Gastrocnemius medialis (tissue), 4 donors: Measurements from ENCODE around the gene INF2. TPM values are rescaled to one million over a fixed set of nuclear protein-coding genes. Genes with fewer than 3 reads are reported as not detected.

Source experiments
- ATAC-seq, 2 donors: fragments of 150-250 bp; one replicate each; pipeline ENCODE4 v1.9.1; 2016
- DNase-seq, 2 donors: peaks; one replicate each; pipeline ENCODE4 v3.0.0-alpha.2; 2019
- H3K27ac ChIP-seq, 4 donors: fragments of 200-600 bp; sonication (generic); 1 replicate in 1 of 4; 2 replicates in 3 of 4; pipeline ENCODE4 v1.5.1; 2016 to 2018; ENCODE audit warnings: mild to moderate bottlenecking in 2 of 4, moderate library complexity in 1 of 4
- H3K27me3 ChIP-seq, 3 donors: fragments of 200-600 bp; sonication (generic) in 2 of 3; 1 replicate in 1 of 3; 2 replicates in 2 of 3; pipeline versions ENCODE4 v1.5.1 to v1.6.0; 2016 to 2019; ENCODE audit warnings: mild to moderate bottlenecking in 1 of 3, moderate library complexity in 1 of 3
- H3K36me3 ChIP-seq, 2 donors: fragments of 200-600 bp; sonication (generic) in 1 of 2; one replicate each; pipeline ENCODE4 v1.5.1; 2017 to 2018
- H3K4me1 ChIP-seq, 2 donors: fragments of 200-600 bp; sonication (generic) in 1 of 2; one replicate each; pipeline ENCODE4 v1.5.1; 2016 to 2017; ENCODE audit warnings: mild to moderate bottlenecking in 2 of 2
- H3K4me3 ChIP-seq, 4 donors: fragments of 200-600 bp; sonication (generic) in 3 of 4; 1 replicate in 1 of 4; 2 replicates in 3 of 4; pipeline ENCODE4 v1.5.1; 2016 to 2019; ENCODE audit warnings: mild to moderate bottlenecking in 2 of 4
- H3K9me3 ChIP-seq, 3 donors: fragments of 200-600 bp; sonication (generic) in 2 of 3; 1 replicate in 1 of 3; 2 replicates in 2 of 3; pipeline ENCODE4 v1.5.1; 2016 to 2019
- CTCF ChIP-seq, 5 experiments: fragments of 450-650 bp in 3 of 5; fragments of 200-600 bp in 2 of 5; sonication (generic) in 2 of 5; IDR thresholded peaks in 4 of 5; conservative IDR thresholded peaks in 1 of 5; 1 replicate in 4 of 5; 2 replicates in 1 of 5; pipeline ENCODE4 v1.5.1; 2016 to 2019; ENCODE audit warnings: antibody characterized with exemption in 5 of 5, mild to moderate bottlenecking in 3 of 5, moderate library complexity in 3 of 5
- POLR2A ChIP-seq, 2 donors: fragments of 450-650 bp; IDR thresholded peaks; one replicate each; pipeline ENCODE4 v1.6.1; 2017; ENCODE audit warnings: antibody characterized with exemption in 2 of 2, mild to moderate bottlenecking in 2 of 2, moderate library complexity in 2 of 2
- in situ Hi-C, 4 donors: fragments of 200-750 bp; cut with MboI; loops; one replicate each; pipeline versions ENCODE4 v1.15.0 to v1.8.0; 2017; ENCODE audit warnings: low sequenced_read_pairs in 4 of 4
- intact Hi-C: fragments of 100-400 bp; cut with DNase I; formaldehyde crosslinking; loops from one replicate; pipeline ENCODE4 v1.15.1; 2023; ENCODE audit warnings: low total_unique reads
- total RNA-seq, 4 donors: library from RNA; depleted of rRNA; stranded (reverse); fragments of >200 nt; gene quantifications; one replicate each; pipeline versions ENCODE4 v1.1.0 to v1.2.3, GENCODE V29; 2016

Gene INF2
- total RNA-seq, 4 donors from 2014 or later = 11.6 to 34.6 (median 19.7) TPM

- in situ Hi-C loops (no loop called here), intact Hi-C loops (no loop called here)
- no peaks in the 10 kb centered on the region for H3K36me3 ChIP-seq
- no peaks in the 10 kb centered on the region for H3K27me3 ChIP-seq
- H3K9me3 ChIP-seq = no peaks in the 10 kb centered on the region
- ATAC-seq = no peak
- no peak for DNase-seq
- peaks cover 31 to 40% of the 10 kb centered on the region in 2 donors for H3K4me1 ChIP-seq
- H3K4me3 ChIP-seq = no peak overlapping the region
- no peak for TF ChIP-seq POLR2A (IDR thresholded peaks at IDR 0.05)
- no peak for TF ChIP-seq CTCF (IDR thresholded peaks at IDR 0.05 in 4 of 5, conservative IDR thresholded peaks at IDR 0.05 in 1 of 5)
- H3K27ac ChIP-seq = peak overlapping the region; percentile 72 to 84 (median 83)
These were observed 10.3 kb upstream of the INF2 start for GRCh38 chr14:104678901-104679705.

DNA sequence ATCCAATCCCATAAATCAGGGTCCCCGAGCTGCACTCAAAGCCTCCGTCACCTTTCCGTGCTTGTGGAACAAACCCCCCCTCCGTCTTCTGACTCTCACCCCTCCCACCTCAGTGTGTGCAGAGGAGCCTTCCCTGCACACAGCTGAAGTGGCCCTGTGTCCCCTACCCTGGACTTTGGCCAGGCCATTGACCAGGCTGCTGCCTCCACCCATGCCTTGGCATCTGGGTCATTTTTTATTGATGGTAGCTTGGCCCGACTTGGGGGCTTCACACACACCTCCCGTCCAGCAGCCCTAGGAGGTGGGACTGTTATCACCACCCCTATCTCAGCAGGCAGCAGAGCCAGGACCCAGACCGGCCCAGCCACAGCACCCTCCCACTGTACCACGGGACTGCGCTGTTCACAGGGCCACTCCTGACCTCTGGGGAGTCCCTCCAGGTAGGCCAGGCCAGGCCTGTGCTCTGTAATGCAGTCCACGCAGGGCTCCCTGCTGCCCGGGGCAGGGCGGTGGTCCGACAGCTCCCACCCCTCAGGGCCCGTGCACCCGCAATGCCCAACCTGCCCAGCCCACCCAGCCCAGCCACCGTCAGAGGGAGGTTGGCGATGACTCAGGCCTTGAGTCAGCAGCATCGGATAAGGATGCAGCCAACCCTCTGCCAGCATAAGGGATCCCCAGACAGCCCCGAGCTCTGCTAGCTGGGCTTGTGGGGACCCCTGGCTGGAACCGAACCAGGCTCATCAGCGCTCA lies 9.2 kb upstream of the INF2 start:
- intact Hi-C loops = no loop called here
- Histone ChIP-seq H3K4me3 (no peak overlapping the region), H3K36me3 (no peaks in the 10 kb centered on the region), H3K27me3 (no peaks in the 10 kb centered on the region), H3K9me3 (no peaks in the 10 kb centered on the region), H3K27ac (peak overlapping the region; percentile 70 to 80 (median 76)), H3K4me1 (peaks cover 31 to 40% of the 10 kb centered on the region in 2 donors)
- DNase-seq = no peak
- TF ChIP-seq POLR2A (IDR thresholded peaks at IDR 0.05) (no peak), CTCF (IDR thresholded peaks at IDR 0.05 in 4 of 5, conservative IDR thresholded peaks at IDR 0.05 in 1 of 5) (no peak)
- ATAC-seq = no peak
- in situ Hi-C loops = no loop called here

- intact Hi-C loops (no loop called here), in situ Hi-C loops (no loop called here)
- Histone ChIP-seq H3K9me3 (no peaks in the 10 kb centered on the region), H3K36me3 (no peaks in the 10 kb centered on the region), H3K4me1 (peaks cover 31 to 40% of the 10 kb centered on the region in 2 donors), H3K27me3 (no peaks in the 10 kb centered on the region), H3K27ac (peak overlapping the region; percentile 70 to 80 (median 76)), H3K4me3 (peak overlapping the region in 1 of 4 donors; percentile 37)
- peak; percentile 57 to 73 for ATAC-seq
- no peak for TF ChIP-seq CTCF (IDR thresholded peaks at IDR 0.05 in 4 of 5, conservative IDR thresholded peaks at IDR 0.05 in 1 of 5)
- peak; percentile 63 to 65 for DNase-seq
These were observed 8.4 kb upstream of the INF2 start for GRCh38 chr14:104680806-104681688.

- peak overlapping the region; percentile 70 to 80 (median 76) for H3K27ac ChIP-seq
- H3K4me1 ChIP-seq = peaks cover 31 to 40% of the 10 kb centered on the region in 2 donors
- peak in 1 of 2 donors; percentile 35 for ATAC-seq
- peak; percentile 35 to 69 for DNase-seq
- H3K36me3 ChIP-seq = no peaks in the 10 kb centered on the region
- no peaks in the 10 kb centered on the region for H3K9me3 ChIP-seq
- TF ChIP-seq CTCF (IDR thresholded peaks at IDR 0.05 in 4 of 5, conservative IDR thresholded peaks at IDR 0.05 in 1 of 5) (no peak), POLR2A (IDR thresholded peaks at IDR 0.05) (no peak)
- intact Hi-C loops = no loop called here
- H3K27me3 ChIP-seq = no peaks in the 10 kb centered on the region
- peak overlapping the region in 1 of 4 donors; percentile 37 for H3K4me3 ChIP-seq
- in situ Hi-C loops = no loop called here
These were observed 7.7 kb upstream of the INF2 start for GRCh38 chr14:104681689-104682074.
